Skeletal muscle tissue (tissue), 4 donors: ENCODE measurements around the gene BICDL2. TPM values are rescaled to one million over a fixed set of nuclear protein-coding genes. Genes with fewer than 3 reads are reported as not detected.
A peak's percentile ranks its signal among the peaks of the same experiment; 100 is the strongest.
"Not testable (repeated sequence)": the region's sequence is repeated elsewhere in the genome, so short reads cannot be mapped to it uniquely, and the experiment has no call there.

Experiments used
- H3K27ac ChIP-seq: one replicate; pipeline ENCODE4 v1.7.0; 2013; ENCODE audit warnings: mild to moderate bottlenecking, low read depth, low read length, inconsistent platforms
- H3K27me3 ChIP-seq, 3 donors: one replicate each; pipeline ENCODE4 v1.7.0; 2013; ENCODE audit warnings: low read length in 3 of 3; ENCODE audit not compliant: control insufficient read depth in 3 of 3, insufficient read depth in 3 of 3
- H3K36me3 ChIP-seq, 3 donors: one replicate each; pipeline ENCODE4 v1.7.0; 2013; ENCODE audit warnings: low read length in 3 of 3; ENCODE audit not compliant: control insufficient read depth in 3 of 3, insufficient read depth in 3 of 3
- H3K4me1 ChIP-seq, 3 donors: one replicate each; pipeline ENCODE4 v1.7.0; 2013; ENCODE audit warnings: low read length in 3 of 3, mild to moderate bottlenecking in 3 of 3; ENCODE audit not compliant: control insufficient read depth in 3 of 3, insufficient read depth in 3 of 3
- H3K4me3 ChIP-seq, 3 donors: one replicate each; pipeline ENCODE4 v1.7.0; 2013; ENCODE audit warnings: low read length in 3 of 3
- H3K9ac ChIP-seq, 3 donors: one replicate each; pipeline ENCODE4 v1.7.0; 2013; ENCODE audit warnings: low read length in 3 of 3, mild to moderate bottlenecking in 3 of 3, moderate library complexity in 2 of 3, low read depth in 1 of 3
- H3K9me3 ChIP-seq, 3 donors: one replicate each; pipeline ENCODE4 v1.7.0; 2013; ENCODE audit warnings: low read length in 3 of 3; ENCODE audit not compliant: control insufficient read depth in 3 of 3
- total RNA-seq: library from RNA; depleted of rRNA; stranded (reverse); fragments of >200 nt; gene quantifications from one replicate; pipeline ENCODE4 v1.2.3, GENCODE V29; 2014
- donor health status: Osteomylitis.

The BICDL2 gene, protein sequence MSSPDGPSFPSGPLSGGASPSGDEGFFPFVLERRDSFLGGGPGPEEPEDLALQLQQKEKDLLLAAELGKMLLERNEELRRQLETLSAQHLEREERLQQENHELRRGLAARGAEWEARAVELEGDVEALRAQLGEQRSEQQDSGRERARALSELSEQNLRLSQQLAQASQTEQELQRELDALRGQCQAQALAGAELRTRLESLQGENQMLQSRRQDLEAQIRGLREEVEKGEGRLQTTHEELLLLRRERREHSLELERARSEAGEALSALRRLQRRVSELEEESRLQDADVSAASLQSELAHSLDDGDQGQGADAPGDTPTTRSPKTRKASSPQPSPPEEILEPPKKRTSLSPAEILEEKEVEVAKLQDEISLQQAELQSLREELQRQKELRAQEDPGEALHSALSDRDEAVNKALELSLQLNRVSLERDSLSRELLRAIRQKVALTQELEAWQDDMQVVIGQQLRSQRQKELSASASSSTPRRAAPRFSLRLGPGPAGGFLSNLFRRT
- not detected for total RNA-seq

DNA sequence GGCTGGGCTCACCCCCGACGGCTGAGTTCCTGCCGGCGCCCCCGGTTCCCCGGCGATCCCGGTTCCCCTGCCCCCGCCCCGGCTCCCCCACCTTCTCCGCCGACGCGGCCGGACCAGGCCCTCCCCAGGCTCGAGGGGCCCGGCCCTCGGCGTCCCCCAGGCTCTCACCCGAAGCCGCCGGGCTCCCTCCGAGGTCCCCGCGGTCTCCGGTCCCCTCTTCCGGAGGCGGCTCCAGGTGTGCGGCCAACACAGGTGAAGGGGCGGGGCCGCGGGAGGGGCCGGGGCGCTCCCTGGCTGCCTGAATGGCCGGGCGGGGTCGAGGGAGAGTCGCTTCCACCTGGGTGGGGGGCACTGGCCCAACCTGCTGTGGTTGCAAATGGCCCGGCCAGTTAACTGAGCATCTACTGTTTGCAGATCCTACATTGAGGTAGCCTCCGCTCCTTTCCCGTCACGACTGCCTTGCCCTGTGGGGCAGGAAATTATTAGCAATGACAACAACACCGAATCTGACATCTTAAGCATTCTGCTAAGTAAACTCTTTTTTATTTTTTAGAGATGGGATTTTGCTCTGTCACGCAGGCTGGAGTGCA, at the start of gene BICDL2:
Gene BICDL2 (minus strand): TSS at position 219 of the 590 bp plus-strand sequence. CDS start 1,448 bp downstream, outside the sequence.
- no peak within 1 kb of the TSS for H3K9ac ChIP-seq
- no peaks in the 10 kb centered on the region for H3K36me3 ChIP-seq
- no peak within 1 kb of the TSS for H3K27ac ChIP-seq
- no peaks in the 10 kb centered on the region for H3K9me3 ChIP-seq
- no peaks in the 10 kb centered on the region for H3K4me1 ChIP-seq
- H3K4me3 ChIP-seq: no peak within 1 kb of the TSS
- peaks cover 57 to 78% (median 65%) of the 10 kb centered on the region in 3 donors for H3K27me3 ChIP-seq

DNA sequence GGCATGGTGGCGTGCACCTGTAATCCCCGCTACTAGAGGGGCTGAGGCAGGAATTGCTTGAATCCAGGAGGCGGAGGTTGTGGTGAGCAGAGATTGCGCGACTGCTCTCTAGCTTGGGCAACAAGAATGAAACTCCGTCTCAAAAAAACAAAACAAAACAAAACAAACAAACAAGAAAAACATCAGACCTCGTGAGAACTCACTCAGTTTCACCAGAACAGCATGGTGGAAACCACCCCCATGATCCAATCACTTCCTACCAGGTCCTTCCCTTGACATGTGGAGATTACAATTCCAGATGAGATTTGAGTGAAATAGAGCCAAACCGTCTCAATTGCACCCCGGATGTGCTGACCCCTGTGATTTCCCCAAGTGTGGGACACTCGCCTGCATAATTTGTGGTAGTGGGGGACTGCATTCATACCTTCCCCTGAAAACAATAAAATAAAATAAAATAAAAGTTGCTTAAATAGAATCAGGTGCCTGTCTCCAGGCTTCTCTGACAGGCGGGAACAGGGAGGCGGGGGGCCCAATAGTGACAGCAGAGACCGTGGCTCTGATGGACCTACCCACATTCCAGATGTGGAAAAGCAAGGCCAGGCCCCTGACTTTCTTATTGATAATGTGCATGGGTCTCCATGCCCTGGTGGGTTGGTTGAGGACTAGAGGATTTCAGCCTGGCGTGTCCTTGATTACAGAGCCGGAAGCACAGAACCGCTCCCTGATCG, 49.3 kb upstream of the BICDL2 start:
- Histone ChIP-seq H3K9ac (peak overlapping the region in 2 of 3 donors; percentile 56 to 70), H3K27me3 (no peaks in the 10 kb centered on the region), H3K4me3 (peak overlapping the region in 1 of 3 donors; percentile 51), H3K36me3 (no peaks in the 10 kb centered on the region), H3K9me3 (no peaks in the 10 kb centered on the region), H3K27ac (peak overlapping the region; percentile 45), H3K4me1 (peaks cover 8 to 24% (median 17%) of the 10 kb centered on the region in 3 donors)

DNA sequence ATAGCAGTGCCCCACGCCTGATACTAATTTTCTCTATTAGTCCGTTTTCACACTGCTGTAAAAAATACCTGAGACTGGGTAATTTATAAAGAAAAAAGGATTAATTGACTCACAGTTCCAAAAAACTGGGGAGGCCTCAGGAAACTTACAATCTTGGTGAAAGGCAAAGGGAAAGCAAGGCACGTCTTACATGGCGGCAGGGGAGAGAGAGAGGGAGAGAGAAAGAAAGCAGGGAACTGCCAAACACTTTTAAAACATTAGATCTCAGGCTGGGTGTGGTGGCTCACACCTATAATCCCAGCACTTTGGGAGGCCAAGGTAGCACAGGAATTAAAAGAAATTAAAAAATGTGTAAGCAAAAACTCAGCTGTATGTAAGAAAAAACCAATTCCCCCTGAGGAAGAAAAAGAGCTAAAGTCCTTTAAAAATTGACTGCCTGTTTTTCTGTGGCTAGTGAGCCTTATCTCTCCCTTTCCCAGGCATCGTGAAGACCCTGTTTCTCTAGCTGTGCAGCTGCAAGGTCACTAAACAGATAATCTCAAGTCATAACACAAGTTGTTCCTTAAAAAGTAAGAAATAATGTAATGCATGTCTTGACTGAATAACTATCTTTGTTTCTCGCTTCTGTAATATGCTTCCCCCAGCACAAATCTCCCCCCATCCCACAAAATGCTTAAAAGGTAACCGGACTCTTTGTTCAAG, 48.4 kb upstream of the BICDL2 start:
- H3K27me3 ChIP-seq: no peaks in the 10 kb centered on the region
- H3K4me1 ChIP-seq: peaks cover 8 to 24% (median 17%) of the 10 kb centered on the region in 3 donors
- H3K9me3 ChIP-seq: no peaks in the 10 kb centered on the region
- no peak overlapping the region for H3K4me3 ChIP-seq
- no peaks in the 10 kb centered on the region for H3K36me3 ChIP-seq
- no peak overlapping the region for H3K27ac ChIP-seq
- no peak overlapping the region for H3K9ac ChIP-seq

DNA sequence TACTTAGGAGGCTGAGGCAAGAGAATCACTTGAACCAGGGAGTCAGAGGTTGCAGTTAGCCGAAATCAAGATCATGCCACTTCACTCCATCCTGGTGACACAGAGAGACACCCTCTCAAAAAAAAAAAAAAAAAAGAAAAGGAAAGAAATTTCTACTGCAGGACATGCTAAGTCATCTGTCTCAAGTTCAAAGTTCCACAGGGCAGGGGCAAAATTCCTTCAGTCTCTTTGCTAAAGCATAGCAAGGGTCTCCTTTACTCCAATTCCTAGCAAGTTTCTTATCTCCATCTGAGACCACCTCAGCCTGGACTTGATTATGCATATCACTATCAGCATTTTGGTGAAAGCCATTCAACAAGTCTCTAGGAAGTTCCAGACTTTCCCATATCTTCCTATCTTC, 47.7 kb upstream of the BICDL2 start:
- Histone ChIP-seq H3K27me3 (no peaks in the 10 kb centered on the region), H3K9ac (no peak overlapping the region), H3K4me1 (peaks cover 8 to 24% (median 17%) of the 10 kb centered on the region in 3 donors), H3K27ac (no peak overlapping the region), H3K9me3 (no peaks in the 10 kb centered on the region), H3K4me3 (no peak overlapping the region), H3K36me3 (no peaks in the 10 kb centered on the region)

DNA sequence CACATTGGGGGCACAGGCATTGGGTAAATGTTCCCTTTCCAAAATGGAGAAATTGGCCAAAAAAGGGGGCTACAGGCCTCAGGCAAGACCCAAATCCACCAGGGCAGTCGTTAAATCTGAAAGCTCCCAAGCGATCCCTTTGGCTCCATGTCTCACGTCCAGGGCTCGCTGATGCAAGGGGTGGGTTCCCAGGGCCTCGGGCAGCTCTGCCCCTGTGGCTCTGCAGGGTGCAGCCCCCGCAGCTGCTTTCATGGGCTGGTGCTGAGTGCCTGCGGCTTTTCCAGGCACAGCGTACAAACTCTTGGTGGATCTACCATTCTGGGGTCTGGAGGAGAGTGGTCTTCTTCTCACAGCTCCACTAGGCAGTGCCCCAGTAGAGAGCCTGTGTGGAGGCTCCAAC, 46.7 kb upstream of the BICDL2 start:
- not testable (repeated sequence) for H3K27ac ChIP-seq, H3K36me3 ChIP-seq, H3K27me3 ChIP-seq, H3K9ac ChIP-seq, H3K4me3 ChIP-seq, H3K9me3 ChIP-seq
- H3K4me1 ChIP-seq: peaks cover 8 to 18% (median 15%) of the 10 kb centered on the region in 3 donors

DNA sequence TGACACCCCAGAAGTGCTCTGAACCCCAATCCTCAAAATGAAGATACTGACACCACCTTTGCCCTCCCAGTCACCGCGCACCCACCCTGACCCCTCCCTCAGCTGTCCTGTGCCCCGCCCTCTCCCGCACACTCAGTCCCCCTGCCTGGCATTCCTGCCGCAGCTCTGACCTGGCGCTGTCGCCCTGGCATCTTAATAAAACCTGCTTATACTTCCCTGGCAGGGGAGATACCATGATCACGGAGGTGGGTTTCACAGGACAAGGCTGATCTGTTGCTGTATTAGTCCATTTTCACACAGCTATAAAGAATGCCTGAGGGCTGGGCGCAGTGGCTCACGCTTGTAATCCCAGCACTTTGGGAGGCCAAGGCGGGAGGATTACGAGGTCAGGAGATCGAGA, 45.2 kb upstream of the BICDL2 start:
- not testable (repeated sequence) for H3K9ac ChIP-seq, H3K27ac ChIP-seq, H3K27me3 ChIP-seq, H3K9me3 ChIP-seq, H3K4me3 ChIP-seq, H3K4me1 ChIP-seq, H3K36me3 ChIP-seq

DNA sequence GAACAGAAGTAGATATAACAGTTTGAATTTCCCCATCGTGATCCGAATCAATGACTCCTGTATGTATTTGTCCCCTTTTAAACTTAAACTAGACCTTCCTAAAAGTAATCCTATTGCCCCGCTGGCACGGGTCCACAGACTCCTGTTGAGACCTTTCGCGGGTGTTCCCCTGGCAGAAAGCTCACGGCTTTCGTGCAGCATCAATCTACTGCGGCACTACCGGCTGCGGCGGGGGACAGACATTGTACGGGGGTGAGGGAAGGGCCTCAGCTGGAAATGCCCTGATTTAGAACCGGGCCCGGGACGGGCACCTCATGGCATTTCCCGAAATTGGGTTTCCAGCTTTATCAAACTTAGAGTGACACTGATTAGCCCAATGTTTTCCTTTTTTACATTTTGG, 43.3 kb upstream of the BICDL2 start:
- Histone ChIP-seq H3K4me3 (no peak overlapping the region), H3K9ac (no peak overlapping the region), H3K9me3 (no peaks in the 10 kb centered on the region), H3K36me3 (no peaks in the 10 kb centered on the region), H3K4me1 (peaks cover 0 to 2% (median 0%) of the 10 kb centered on the region in 3 donors), H3K27me3 (no peaks in the 10 kb centered on the region), H3K27ac (no peak overlapping the region)

DNA sequence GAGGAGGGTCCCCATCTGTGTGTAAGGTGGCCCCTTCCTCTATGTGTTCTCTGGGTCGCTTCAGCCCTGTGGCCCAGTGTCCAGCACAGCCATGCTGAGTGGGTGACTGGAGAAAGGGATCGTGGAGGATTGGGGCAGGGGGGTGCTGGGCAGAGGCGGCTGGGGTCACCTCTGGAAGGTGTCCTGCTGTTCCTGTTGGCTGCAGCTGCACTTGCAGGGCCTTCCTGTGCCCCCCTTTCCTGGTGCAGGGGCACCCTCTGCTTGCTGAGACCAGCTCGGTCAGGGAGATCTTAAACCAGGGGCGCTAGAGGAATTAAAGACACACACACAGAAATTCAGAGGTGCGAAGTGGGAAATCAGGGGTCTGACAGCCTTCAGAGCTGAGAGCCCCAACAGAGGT, 39.8 kb upstream of the BICDL2 start:
- H3K27me3 ChIP-seq: peaks cover 0 to 4% (median 4%) of the 10 kb centered on the region in 3 donors
- no peak overlapping the region for H3K4me3 ChIP-seq
- no peak overlapping the region for H3K27ac ChIP-seq
- H3K9ac ChIP-seq: no peak overlapping the region
- peaks cover 0 to 6% (median 5%) of the 10 kb centered on the region in 3 donors for H3K4me1 ChIP-seq
- H3K9me3 ChIP-seq: no peaks in the 10 kb centered on the region
- no peaks in the 10 kb centered on the region for H3K36me3 ChIP-seq

DNA sequence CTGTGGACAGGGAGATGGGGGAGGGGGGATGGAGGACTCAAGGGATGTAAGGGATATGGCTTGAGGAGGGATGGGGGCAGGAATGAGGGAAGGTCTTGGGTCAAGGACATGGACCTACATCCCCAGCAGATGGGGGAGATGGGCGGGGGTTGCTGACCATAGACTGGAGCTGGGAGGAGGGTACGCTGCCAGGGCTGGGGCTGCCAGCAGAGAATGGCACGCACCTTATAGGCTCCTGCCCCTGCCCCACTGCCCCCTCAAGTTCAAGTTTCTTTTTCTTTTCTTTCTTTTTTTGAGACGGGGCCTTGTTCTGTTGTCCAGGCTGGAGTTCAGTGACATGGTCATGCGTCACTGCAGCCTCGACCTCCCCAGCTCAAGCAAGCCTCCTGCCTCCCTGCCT, 39.2 kb upstream of the BICDL2 start:
- not testable (repeated sequence) for H3K9me3 ChIP-seq, H3K4me1 ChIP-seq, H3K27ac ChIP-seq, H3K27me3 ChIP-seq, H3K36me3 ChIP-seq, H3K4me3 ChIP-seq, H3K9ac ChIP-seq
